ENCODE measurements around the gene MVB12B.
A peak's percentile ranks its signal among the peaks of the same experiment; 100 is the strongest.

Gene MVB12B

DNA sequence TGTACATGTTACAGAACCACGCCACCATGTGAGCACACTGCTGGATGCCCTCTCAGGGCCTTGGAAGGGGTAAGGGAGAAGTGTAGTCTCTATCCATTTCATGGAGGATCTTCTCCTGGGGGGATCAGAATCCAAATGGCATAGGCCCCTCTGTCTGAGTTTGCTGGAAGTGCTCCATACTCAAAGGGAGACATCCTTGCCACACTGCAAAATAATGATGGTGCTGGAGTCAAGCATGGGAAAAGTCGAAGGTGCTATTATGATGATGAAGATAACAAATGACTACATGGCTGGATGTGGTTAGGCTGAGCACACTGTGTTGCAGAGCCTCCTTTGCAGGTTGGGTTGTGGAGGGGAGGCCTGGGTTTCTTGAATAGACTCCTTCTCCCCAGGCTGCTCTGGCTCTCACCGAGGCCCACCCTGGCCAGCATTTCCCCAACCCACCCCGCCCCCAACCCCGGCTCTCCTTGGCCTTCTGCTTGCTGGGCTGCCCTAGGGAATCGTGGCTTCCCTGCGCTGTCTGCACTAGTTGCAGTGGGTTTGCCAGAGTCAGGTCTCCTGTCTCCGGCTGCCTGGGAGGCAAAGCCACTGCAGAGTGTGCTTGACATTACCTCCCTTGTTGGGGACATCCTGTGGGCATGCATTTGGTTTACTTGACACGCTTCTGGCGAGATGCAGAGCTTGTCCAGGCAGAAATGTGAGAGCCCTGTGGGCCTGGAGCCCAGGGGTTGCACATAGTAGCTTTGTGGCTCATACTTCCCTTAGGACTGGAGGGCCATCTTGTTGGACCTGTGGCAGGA, 3.0 kb downstream of the MVB12B start:
- DNase-seq: no peak

DNA sequence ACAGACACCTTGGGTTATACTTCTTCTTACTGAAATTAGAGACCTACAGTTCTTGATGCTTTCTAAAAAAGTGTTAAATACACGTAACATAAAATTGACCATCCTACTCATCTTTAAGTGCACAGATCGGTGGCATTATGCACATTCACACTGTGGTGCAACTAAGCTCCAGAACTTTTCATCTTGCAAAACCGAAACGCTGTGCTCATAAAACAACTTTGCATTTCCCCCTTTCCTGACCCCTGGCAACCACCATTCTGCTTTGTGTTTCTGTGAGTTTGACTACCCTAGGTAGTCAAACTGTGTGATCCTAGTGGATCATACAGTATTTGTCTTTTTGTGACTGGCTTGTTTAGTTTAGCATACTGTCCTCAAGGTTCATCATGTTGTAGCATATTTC, 3.9 kb downstream of the MVB12B start:
- DNase-seq: no peak

DNA sequence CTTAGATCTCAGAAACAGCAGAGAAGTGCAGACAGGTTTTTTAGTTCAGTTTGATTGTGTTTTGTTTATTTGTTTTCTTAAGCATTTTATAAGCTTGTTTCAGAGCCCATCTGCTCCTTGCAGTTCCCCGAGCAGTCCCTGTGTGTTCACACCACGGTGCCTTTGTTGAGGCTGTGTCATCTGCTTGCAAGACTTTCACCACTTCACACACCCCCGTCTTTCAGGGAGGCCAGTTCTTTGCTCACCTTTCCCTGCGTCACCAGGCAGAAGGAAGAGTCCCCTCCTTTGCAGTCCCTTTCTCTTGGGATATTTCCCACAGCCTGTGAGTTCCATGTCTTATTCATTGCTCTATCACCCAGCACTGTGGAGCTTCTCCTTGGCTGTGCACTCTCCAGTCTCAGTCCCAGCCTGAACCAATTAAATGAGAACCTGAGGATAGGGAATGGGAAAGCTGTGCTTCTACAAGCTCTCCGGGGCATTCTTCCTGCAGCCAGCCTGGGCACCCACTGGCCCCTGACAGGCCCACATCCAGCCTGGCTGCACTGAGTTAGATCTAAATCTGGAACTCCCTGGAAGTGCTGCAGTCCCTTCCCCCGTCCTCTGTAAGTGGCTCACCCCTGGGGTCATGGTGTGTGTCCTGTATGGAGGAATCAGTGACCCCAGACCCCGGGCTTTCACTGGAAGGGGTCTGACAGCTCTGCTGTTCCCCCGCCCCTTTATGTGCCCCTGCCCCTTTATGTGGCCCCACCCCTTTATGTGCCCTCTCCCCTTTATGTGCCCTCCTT, 5.5 kb downstream of the MVB12B start:
- peak in 1 of 56 donors; percentile 34 for DNase-seq

DNA sequence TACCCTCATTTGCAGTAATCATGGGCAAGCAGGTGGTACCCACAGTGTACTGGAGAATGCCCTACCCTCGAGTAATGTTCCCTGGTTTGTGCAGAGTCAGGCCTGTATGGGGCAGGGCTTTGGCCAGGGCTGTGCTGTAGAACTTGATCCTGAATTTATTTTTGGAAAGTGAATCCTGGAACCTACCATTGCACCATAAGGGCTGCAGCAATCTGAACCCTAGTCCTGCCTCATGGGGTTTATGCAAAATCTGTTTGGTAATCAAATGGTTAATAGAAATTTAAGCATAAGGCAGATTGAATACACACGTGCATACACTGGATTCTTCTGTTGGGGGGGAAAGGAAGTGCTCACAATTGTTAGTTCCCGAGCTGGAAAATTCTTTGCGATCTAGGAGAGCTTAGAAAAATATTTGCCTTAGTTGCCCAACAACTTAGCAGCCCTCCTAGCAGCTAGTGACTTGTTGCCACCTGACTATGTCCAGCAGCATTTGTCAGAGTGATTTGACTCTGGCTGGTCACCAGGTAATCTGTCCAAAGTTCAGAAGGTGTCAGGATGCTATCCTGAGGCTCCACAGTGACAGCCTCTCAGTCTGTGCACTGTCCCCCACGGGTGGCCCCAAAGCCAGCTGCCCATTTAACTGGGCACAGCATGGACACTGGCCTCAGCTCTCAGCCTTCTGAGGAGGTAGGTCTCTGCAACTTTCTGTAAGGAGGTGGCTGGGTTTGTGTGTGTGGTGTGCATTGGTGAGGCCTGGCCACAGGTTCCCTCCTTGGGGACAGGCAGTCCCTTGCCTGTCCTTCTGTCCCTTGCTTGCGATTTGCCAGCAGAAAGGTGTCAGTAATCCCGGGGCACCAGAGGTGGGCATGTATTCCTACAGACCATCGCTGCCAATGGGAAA, 8.3 kb downstream of the MVB12B start:
- no peak for DNase-seq

DNA sequence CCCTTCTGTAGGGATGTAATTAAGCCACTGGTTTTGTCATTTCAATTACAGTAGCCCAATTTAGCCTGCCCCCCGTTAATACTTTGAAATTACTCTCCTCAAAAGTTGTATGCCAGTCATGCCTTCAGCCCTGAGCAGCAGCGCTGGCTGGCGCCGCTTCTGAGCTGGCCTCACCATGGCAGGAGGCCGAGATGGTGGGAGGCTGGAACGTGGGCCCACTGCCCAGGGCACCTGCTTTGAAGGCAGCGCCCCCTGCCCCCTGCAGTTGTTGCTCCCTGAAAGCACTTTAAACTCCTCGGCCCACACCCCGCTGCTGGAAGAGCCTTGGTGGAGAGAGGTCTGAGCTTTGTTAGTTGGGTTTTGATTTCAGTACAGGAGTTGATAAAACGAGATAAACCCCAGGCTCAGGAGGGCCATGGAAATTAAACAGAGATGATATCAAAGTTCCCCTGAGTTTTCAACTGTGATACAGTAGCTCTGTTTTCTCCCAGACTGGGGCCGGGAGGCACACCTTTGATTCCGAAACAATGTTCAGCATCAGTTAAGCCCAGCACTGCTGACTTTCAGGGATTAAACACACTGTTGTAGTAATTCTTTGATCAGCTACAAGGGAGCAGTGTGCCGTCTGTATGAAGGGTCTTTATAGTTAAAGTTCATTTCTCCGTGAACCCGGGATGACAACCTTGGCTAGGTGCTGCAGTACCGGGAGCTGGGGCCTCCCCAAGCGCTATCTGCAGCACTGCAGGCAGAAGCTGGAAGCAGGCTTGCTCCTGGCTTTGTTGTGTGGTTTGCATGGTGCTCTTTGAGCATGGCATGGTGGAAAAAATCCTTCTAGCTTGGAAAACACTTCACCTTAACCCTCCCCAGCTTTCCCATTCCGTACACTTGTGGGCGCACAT, 9.5 kb downstream of the MVB12B start:
- DNase-seq: peak in 13 of 56 donors; percentile 29 to 62 (median 49)

DNA sequence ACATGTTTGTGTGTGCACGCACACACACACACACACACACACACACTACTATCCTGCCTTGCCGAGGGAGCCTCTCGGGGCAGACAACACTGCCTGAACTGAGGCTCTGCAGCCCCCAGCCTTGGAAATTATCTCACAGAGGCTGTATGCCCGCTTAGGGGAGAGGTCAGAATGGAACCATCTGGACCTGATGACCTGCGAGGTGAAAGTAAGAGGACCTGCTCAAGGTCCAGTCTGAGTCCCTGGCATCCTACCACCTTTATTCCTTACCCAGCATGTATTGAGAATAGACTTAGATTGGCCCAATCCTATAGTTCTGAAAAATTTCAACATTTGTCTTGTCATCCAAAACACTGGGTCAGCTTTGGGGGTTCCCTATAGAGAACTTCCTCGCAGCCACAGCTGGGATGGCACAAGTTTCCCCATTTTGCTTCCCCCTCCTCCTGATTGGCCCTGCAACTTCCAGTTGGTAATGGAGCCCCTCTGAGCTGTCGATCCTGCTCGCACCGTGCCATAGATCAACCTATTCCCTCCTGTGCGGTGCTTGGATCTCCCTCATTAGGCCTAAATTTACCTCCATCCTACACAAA, 10.2 kb downstream of the MVB12B start:
- DNase-seq: no peak

DNA sequence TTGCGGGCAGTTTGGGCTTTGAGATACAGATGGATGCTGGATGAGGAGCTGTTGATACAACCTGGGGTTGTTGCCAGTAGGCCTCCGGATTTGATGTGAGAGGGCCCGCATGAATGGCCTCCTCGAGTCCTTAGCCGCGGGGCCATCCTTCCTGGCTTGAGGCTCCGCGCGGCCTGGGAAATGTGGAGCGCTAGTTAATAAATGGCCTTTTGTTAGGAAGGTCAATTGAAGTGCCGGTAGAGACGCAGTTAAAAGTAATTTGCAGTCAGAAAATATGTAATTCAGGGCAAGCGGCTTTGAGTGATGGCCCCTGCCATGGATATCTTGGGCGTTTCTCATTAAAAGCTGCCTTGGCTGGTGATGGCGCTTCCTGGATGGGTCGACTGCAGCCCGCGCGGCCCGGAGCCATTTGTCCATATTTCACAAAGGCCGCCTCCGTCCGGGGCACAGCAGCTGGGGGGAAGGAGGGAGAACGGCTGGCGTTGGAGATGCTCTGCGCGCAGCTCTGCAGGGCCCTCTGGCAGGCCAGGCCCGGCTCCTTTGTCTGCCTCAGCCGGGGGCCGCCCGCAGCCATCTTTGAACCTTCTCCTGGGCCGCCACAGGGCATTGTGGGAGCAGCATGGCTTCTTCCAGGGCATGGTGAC, 11.2 kb downstream of the MVB12B start:
- DNase-seq: peak in 51 of 56 donors; percentile 46 to 90 (median 74)

DNA sequence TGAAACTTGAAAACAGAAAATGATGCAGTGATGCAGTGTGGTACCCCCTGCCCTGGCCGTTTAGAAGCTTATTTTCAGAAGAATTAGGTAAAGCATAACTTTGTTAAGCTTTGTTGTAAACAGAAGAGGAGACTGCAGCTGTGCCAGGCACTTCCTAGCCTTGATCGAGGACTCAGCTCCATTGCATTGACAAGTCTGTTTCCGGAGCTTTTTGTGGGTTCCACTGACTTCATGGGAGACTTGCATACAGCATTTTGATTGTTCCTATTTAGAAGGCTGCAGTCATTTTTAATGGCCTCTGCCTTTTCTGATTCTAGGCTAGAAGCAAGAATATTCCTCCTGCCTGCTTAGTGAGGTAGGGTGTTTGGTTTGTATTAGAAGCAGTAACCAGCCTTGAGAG, 12.3 kb downstream of the MVB12B start:
- DNase-seq: peak in 1 of 56 donors; percentile 31

DNA sequence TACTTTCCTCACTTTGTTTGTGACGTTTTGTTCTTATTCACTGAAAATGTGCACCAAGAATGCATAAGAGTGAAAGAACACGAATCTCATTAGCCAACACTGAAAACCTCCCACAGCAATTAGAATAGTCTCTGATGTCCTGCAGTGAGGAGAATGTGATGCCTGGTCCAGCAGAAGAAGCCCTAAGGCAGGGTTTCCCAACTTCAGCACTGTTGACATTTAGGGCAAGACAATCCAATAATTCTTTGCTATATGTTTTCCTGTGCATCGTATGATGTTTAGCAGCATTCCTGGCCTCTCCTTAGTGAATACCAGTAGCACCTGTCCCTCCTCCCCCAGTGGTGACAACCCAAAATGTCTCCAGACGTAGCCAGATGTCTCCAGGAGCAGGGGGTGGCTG, 14.8 kb downstream of the MVB12B start:
- DNase-seq: no peak

DNA sequence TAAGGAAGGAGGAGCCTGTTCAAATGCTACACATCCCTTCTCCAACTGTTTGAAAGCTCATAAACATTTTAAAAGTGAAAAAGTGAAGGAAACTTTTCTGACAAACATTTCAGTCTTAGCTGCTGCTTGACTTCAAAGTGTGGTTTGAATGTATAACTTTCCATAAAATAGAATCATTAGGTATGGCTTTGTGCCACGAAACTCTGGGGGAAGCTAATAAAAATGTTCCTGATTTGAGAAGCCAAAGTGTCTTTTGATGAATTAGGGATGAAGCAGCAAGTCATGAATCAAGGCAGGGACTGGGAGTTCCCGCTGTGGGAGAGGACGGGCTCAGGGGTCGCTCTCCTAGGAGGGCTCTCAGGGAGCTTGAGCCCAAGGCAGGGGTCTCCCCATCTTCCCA, 15.3 kb downstream of the MVB12B start:
- no peak for DNase-seq

DNA sequence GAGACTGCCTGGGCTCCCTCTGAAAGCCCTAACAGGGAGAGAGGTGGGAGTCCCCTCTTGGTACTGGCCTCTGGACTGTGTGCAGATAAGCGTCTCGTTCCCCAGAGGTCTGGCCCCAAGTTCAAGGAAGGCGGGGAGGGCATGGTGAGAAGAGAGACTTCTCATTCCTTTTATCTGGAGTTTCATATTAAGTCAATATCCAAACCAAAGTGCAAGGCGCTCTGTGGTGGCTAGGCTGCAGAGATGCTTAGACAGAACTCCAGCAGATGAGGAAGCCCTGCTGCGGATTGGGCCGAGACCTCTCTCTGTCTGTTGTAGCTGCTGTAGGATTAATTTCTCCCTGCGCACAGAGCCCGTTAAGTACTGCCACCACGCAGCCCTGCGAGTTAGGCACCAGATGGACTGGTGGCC, 16.0 kb downstream of the MVB12B start:
- DNase-seq: peak in 1 of 56 donors; percentile 35

DNA sequence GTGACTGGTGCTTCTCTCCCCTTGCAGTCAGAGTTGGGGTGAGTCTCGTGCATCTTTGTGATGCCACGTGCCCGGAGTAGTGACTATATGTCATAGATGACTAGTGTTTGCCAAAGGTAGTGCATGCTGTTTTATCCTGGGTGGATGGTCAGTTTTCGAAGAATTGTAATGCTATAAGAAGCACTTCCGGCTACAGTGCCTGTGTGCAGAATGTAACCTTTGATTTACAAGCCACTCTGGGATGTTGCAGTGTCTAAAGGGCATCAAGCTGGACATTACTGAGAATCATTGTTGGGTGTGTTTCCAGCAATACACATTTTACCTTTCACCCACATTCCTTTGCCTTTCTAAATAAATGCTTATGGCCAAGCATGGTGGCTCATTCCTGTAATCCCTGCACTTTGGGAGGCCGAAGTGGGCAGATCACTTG, 16.7 kb downstream of the MVB12B start:
- no peak for DNase-seq

DNA sequence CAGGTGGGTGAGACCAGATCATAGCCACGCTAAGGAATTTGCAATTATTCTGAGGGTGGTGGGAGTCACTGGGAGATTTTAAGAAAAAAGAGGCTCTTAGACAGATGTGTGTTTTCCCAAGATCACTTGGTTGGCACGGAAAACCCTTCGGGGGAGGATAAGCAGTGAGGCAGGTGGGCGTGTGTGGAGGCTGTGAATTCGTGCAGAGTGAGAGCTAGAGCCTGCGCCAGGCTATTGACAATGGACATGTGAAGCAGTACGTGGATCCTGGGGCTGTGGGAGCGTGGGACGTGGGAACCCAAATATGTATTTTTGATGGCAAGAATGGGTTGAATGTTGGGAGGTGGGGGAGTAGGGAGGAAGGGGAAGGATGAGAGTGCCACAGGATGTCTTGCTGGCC, 19.4 kb downstream of the MVB12B start:
- DNase-seq: no peak

DNA sequence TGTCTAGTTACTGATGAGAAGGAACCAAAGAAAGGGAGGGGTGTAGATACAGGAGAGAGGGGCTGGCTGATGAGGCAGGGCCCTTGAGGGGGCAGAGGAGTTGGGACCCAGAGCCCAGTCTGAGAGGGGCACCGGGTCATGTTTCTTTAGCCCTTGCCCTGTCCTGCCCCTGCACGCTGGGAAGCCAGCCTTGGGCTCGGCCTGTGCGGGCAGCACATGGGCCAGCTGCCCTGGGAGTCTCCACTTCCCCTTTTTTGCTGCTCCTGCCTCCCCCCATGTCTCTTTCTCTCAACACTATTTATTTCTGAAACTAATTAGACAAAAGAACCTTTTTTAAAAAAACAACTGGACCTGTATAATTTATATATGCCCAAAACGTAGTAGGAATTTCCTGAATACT, 20.5 kb downstream of the MVB12B start:
- DNase-seq: no peak

DNA sequence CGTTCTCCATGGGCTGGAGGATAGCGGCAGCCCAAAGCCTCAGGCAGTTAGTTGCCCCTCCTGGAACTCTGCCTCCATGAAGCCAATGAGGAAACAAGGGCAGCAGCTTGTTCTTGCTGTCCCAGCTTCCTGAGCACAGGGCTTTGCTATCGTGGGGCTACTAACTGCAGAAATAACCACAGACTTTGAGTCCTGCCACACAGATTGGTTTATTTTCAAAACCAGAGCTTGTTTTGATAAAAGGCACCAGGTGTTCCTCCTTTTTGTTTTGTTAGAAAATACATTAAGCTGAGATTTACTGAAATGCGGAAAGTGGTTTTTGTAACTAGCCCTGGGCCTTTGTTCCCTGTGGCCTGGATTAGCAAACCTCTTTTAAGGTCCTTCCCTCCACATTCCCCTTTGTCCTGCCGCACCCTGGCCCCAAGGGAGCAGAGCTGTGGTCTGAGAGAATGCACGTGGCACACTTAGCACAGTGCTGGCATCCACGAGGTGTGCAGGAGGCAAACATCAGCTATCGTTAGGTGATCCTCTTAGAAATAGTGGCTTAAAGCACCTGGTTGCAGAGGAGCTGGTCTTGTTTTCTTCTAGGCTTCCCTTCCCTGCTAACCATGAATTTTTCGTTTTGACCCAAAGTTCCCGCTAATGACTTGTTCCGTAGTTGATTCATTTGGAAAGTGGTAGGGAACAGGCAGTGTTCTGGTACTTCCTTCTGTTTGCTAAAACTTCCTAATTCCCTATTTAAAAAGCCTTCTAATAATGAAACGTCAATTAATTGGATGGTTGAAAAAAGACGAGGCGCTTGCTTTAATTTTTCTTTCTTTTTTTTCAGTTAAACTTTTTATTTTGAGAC, 21.5 kb downstream of the MVB12B start:
- no peak for DNase-seq

DNA sequence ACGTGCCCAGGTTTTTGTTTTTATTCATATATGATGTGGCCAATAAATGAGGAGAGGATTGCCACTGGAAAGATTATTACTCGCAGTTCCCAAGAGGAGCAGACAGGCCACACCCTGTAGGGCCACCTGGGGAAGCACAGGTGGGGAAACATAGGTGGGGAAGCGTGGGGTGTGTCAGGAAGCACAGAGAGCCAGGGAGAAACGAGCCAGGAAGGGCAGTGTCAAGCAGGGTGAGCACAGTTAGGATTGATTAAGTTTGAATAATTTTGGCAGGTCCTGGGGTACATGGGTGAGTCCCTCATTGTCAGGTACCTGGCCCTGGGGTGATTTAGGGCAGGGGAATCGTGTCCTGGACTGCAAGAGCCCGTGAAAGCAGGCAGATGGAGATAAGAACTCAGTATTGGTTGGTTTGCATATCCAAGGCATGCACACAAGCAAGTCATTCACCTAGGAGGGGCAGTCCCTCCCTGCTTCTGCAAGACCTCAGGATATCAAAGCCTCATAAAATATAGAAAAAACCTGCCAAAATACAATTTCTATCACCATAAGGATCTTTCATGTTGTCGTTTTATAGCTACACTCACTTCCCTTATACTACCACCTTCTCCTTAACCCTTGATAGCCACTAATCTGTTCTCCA, 22.4 kb downstream of the MVB12B start:
- DNase-seq: no peak

DNA sequence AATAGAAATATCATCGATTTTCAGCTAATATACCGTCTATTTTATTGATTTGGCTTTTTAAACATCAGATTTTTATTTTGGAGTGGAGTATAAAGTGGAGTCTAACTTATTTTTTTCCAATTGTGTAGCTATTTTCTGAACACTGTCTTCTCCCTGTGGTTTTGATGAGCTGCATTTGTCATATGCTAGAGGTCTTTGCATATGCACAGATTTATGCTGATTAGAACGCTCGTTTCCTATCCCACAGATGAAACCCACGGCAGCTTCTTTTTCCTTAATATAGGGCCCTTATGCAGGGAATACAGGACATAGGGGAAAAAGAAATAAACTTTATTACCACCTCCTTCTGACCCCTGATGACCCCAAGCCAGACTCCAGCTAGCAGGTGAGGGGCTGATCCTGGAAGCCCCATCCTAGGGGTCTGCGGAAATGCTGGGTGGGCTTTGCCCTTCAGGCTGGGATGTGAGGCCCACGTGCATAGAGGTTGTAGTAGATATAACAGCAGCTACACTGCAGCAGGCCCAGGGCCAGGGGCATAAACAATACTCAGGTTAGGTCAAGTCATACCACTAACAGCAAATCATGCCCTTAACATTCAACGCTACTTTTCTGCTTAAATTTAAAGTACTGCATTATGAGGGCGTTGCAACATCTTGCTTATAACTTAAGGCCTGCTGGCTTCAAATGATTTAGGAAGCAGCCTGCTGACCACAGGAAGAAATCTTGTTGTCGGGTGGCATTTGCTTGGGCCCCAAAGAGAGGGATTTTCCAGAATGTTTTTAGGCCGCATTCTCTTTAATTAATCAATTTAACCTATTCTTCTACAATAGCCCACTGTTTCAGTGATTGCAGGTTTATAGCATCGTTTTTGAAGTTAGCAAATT, 28.5 kb downstream of the MVB12B start:
- no peak for DNase-seq
